ENCODE data around the gene OR5B21. TPM values are rescaled to one million over a fixed set of nuclear protein-coding genes. Genes with fewer than 3 reads are reported as not detected.

The OR5B21 gene
- total RNA-seq, 1 donor from 2014 or later, result not detected

- no peak for DNase-seq (ENCODE audit: low spot score)
- Mint-ChIP-seq H3K4me1 (ENCODE audit: low read depth) (peaks cover 5% of the 10 kb centered on the region), H3K27me3 (ENCODE audit: insufficient read depth) (no peaks in the 10 kb centered on the region), H3K4me3 (no peak overlapping the region), H3K36me3 (ENCODE audit: low read depth) (no peaks in the 10 kb centered on the region), H3K27ac (no peak overlapping the region), H3K9me3 (no peaks in the 10 kb centered on the region)
- intact Hi-C loops (cut with micrococcal nuclease), result no loop called here
Observed at GRCh38 chr11:58507355-58507754, 550 bp downstream of the OR5B21 start.

- Mint-ChIP-seq H3K4me3 (no peak overlapping the region), H3K4me1 (ENCODE audit: low read depth) (peaks cover 5% of the 10 kb centered on the region), H3K27ac (no peak overlapping the region), H3K9me3 (no peaks in the 10 kb centered on the region), H3K36me3 (ENCODE audit: low read depth) (no peaks in the 10 kb centered on the region), H3K27me3 (ENCODE audit: insufficient read depth) (no peaks in the 10 kb centered on the region)
- no peak for DNase-seq (ENCODE audit: low spot score)
- intact Hi-C loops (cut with micrococcal nuclease), result no loop called here
Observed at GRCh38 chr11:58506935-58507334, 970 bp downstream of the OR5B21 start.

- Mint-ChIP-seq H3K36me3 (ENCODE audit: low read depth) (no peaks in the 10 kb centered on the region), H3K27me3 (ENCODE audit: insufficient read depth) (no peaks in the 10 kb centered on the region), H3K9me3 (no peaks in the 10 kb centered on the region), H3K4me3 (no peak overlapping the region), H3K27ac (no peak overlapping the region), H3K4me1 (ENCODE audit: low read depth) (peaks cover 5% of the 10 kb centered on the region)
- no peak for DNase-seq (ENCODE audit: low spot score)
- intact Hi-C loops (cut with micrococcal nuclease), result no loop called here
Observed at GRCh38 chr11:58505849-58506248, 2.1 kb downstream of the OR5B21 start.

GRCh38 chr11:58504232-58504631, 3.7 kb downstream of the OR5B21 start:
- peaks cover 5% of the 10 kb centered on the region for H3K4me1 Mint-ChIP-seq (ENCODE audit: low read depth)
- no peaks in the 10 kb centered on the region for H3K36me3 Mint-ChIP-seq (ENCODE audit: low read depth)
- intact Hi-C loops (cut with micrococcal nuclease), result no loop called here
- H3K4me3 Mint-ChIP-seq, result no peak overlapping the region
- no peaks in the 10 kb centered on the region for H3K9me3 Mint-ChIP-seq
- no peaks in the 10 kb centered on the region for H3K27me3 Mint-ChIP-seq (ENCODE audit: insufficient read depth)
- no peak for DNase-seq (ENCODE audit: low spot score)
- H3K27ac Mint-ChIP-seq, result no peak overlapping the region

- no peak overlapping the region for H3K27ac Mint-ChIP-seq
- H3K27me3 Mint-ChIP-seq (ENCODE audit: insufficient read depth), result no peaks in the 10 kb centered on the region
- no peaks in the 10 kb centered on the region for H3K36me3 Mint-ChIP-seq (ENCODE audit: low read depth)
- intact Hi-C loops (cut with micrococcal nuclease), result no loop called here
- no peak for DNase-seq (ENCODE audit: low spot score)
- H3K9me3 Mint-ChIP-seq, result no peaks in the 10 kb centered on the region
- H3K4me3 Mint-ChIP-seq, result no peak overlapping the region
- peaks cover 12% of the 10 kb centered on the region for H3K4me1 Mint-ChIP-seq (ENCODE audit: low read depth)
Observed at GRCh38 chr11:58503361-58503856, 4.5 kb downstream of the OR5B21 start.

GRCh38 chr11:58502004-58502403, 5.9 kb downstream of the OR5B21 start:
- no peaks in the 10 kb centered on the region for H3K36me3 Mint-ChIP-seq (ENCODE audit: low read depth)

GRCh38 chr11:58498464-58498863, 9.4 kb downstream of the OR5B21 start:
- no peak overlapping the region for H3K27ac Mint-ChIP-seq
- no peaks in the 10 kb centered on the region for H3K36me3 Mint-ChIP-seq (ENCODE audit: low read depth)
- intact Hi-C loops (cut with micrococcal nuclease), result loop anchor here (10.0 kb wide), 1 partner anchor 64 kb away; no protein-coding TSS in a partner anchor
- H3K4me1 Mint-ChIP-seq (ENCODE audit: low read depth), result peaks cover 7% of the 10 kb centered on the region
- H3K4me3 Mint-ChIP-seq, result no peak overlapping the region
- H3K27me3 Mint-ChIP-seq (ENCODE audit: insufficient read depth), result no peaks in the 10 kb centered on the region
- H3K9me3 Mint-ChIP-seq, result no peaks in the 10 kb centered on the region
- no peak for DNase-seq (ENCODE audit: low spot score)

More at GRCh38 chr11:58502004-58502403, 5.9 kb downstream of the OR5B21 start:
- intact Hi-C loops (cut with micrococcal nuclease), result no loop called here
- H3K4me3 Mint-ChIP-seq, result no peak overlapping the region
- no peak for DNase-seq (ENCODE audit: low spot score)
- H3K4me1 Mint-ChIP-seq (ENCODE audit: low read depth), result peaks cover 12% of the 10 kb centered on the region
- H3K9me3 Mint-ChIP-seq, result no peaks in the 10 kb centered on the region
- H3K27me3 Mint-ChIP-seq (ENCODE audit: insufficient read depth), result no peaks in the 10 kb centered on the region
- no peak overlapping the region for H3K27ac Mint-ChIP-seq

- intact Hi-C loops (cut with micrococcal nuclease), result loop anchor here (10.0 kb wide), 1 partner anchor 63 kb away; no protein-coding TSS in a partner anchor
- H3K27ac Mint-ChIP-seq, result no peak overlapping the region
- H3K36me3 Mint-ChIP-seq (ENCODE audit: low read depth), result no peaks in the 10 kb centered on the region
Observed at GRCh38 chr11:58497951-58498350, 10.0 kb downstream of the OR5B21 start.

GRCh38 chr11:58495906-58496305, 12.0 kb downstream of the OR5B21 start:
- DNase-seq (ENCODE audit: low spot score), result no peak
- intact Hi-C loops (cut with micrococcal nuclease), result loop anchor here (10.0 kb wide), 1 partner anchor 61 kb away; no protein-coding TSS in a partner anchor
- no peaks in the 10 kb centered on the region for H3K27me3 Mint-ChIP-seq (ENCODE audit: insufficient read depth)
- no peaks in the 10 kb centered on the region for H3K36me3 Mint-ChIP-seq (ENCODE audit: low read depth)
- no peak overlapping the region for H3K27ac Mint-ChIP-seq
- H3K4me3 Mint-ChIP-seq, result no peak overlapping the region
- no peaks in the 10 kb centered on the region for H3K9me3 Mint-ChIP-seq
- peaks cover 7% of the 10 kb centered on the region for H3K4me1 Mint-ChIP-seq (ENCODE audit: low read depth)

More at GRCh38 chr11:58497951-58498350, 10.0 kb downstream of the OR5B21 start:
- no peak overlapping the region for H3K4me3 Mint-ChIP-seq
- no peak for DNase-seq (ENCODE audit: low spot score)
- no peaks in the 10 kb centered on the region for H3K9me3 Mint-ChIP-seq
- H3K4me1 Mint-ChIP-seq (ENCODE audit: low read depth), result peaks cover 7% of the 10 kb centered on the region
- H3K27me3 Mint-ChIP-seq (ENCODE audit: insufficient read depth), result no peaks in the 10 kb centered on the region

- no peak for DNase-seq (ENCODE audit: low spot score)
- Mint-ChIP-seq H3K27ac (no peak overlapping the region), H3K9me3 (no peaks in the 10 kb centered on the region), H3K36me3 (ENCODE audit: low read depth) (no peaks in the 10 kb centered on the region), H3K4me3 (no peak overlapping the region), H3K27me3 (ENCODE audit: insufficient read depth) (no peaks in the 10 kb centered on the region), H3K4me1 (ENCODE audit: low read depth) (peaks cover 7% of the 10 kb centered on the region)
- intact Hi-C loops (cut with micrococcal nuclease), result loop anchor here (10.0 kb wide), 1 partner anchor 59 kb away; no protein-coding TSS in a partner anchor
Observed at GRCh38 chr11:58494101-58494500, 13.8 kb downstream of the OR5B21 start.

GRCh38 chr11:58493676-58494075, 14.2 kb downstream of the OR5B21 start:
- intact Hi-C loops (cut with micrococcal nuclease), result loop anchor here (10.0 kb wide), 1 partner anchor 59 kb away; no protein-coding TSS in a partner anchor
- Mint-ChIP-seq H3K9me3 (no peaks in the 10 kb centered on the region), H3K27me3 (ENCODE audit: insufficient read depth) (no peaks in the 10 kb centered on the region), H3K36me3 (ENCODE audit: low read depth) (no peaks in the 10 kb centered on the region), H3K27ac (no peak overlapping the region), H3K4me3 (no peak overlapping the region), H3K4me1 (ENCODE audit: low read depth) (peaks cover 2% of the 10 kb centered on the region)
- DNase-seq (ENCODE audit: low spot score), result no peak

GRCh38 chr11:58490827-58491226, 17.1 kb downstream of the OR5B21 start:
- H3K4me1 Mint-ChIP-seq (ENCODE audit: low read depth), result no peaks in the 10 kb centered on the region

GRCh38 chr11:58487170-58487569, 20.7 kb downstream of the OR5B21 start:
- no peaks in the 10 kb centered on the region for H3K27me3 Mint-ChIP-seq (ENCODE audit: insufficient read depth)
- no peaks in the 10 kb centered on the region for H3K4me1 Mint-ChIP-seq (ENCODE audit: low read depth)
- no peak for DNase-seq (ENCODE audit: low spot score)
- intact Hi-C loops (cut with micrococcal nuclease), result no loop called here
- H3K4me3 Mint-ChIP-seq, result no peak overlapping the region
- H3K36me3 Mint-ChIP-seq (ENCODE audit: low read depth), result no peaks in the 10 kb centered on the region
- H3K27ac Mint-ChIP-seq, result no peak overlapping the region
- no peaks in the 10 kb centered on the region for H3K9me3 Mint-ChIP-seq

More at GRCh38 chr11:58490827-58491226, 17.1 kb downstream of the OR5B21 start:
- H3K36me3 Mint-ChIP-seq (ENCODE audit: low read depth), result no peaks in the 10 kb centered on the region
- H3K27ac Mint-ChIP-seq, result no peak overlapping the region
- no peaks in the 10 kb centered on the region for H3K9me3 Mint-ChIP-seq
- H3K4me3 Mint-ChIP-seq, result no peak overlapping the region
- H3K27me3 Mint-ChIP-seq (ENCODE audit: insufficient read depth), result no peaks in the 10 kb centered on the region
- intact Hi-C loops (cut with micrococcal nuclease), result loop anchor here (10.0 kb wide), 1 partner anchor 56 kb away; no protein-coding TSS in a partner anchor
- no peak for DNase-seq (ENCODE audit: low spot score)

- Mint-ChIP-seq H3K4me1 (ENCODE audit: low read depth) (no peaks in the 10 kb centered on the region), H3K4me3 (no peak overlapping the region), H3K27me3 (ENCODE audit: insufficient read depth) (no peaks in the 10 kb centered on the region), H3K27ac (no peak overlapping the region), H3K9me3 (no peaks in the 10 kb centered on the region), H3K36me3 (ENCODE audit: low read depth) (no peaks in the 10 kb centered on the region)
- DNase-seq (ENCODE audit: low spot score), result no peak
- intact Hi-C loops (cut with micrococcal nuclease), result no loop called here
Observed at GRCh38 chr11:58485961-58486360, 21.9 kb downstream of the OR5B21 start.

Measured in activated T-helper 1 cell treated with anti-CD3 and anti-CD28 coated beads, Interleukin-12 subunit alpha, Interleukin-12 subunit beta, Interleukin-2, Interleukin-4 antibody, amounts not matched to agents 30 ng/mL and 10 ng/mL and 1 ng/mL, durations not matched to agents 14 hours and 24 hours and 36 hours (primary cell).